ENCODE measurements around the gene SLC9A9. TPM values are rescaled to one million over a fixed set of nuclear protein-coding genes. Genes with fewer than 3 reads are reported as not detected.

The SLC9A9 gene
- total and polyA plus RNA-seq, 4 donors = 3.3 to 15.0 (median 6.1) TPM

DNA sequence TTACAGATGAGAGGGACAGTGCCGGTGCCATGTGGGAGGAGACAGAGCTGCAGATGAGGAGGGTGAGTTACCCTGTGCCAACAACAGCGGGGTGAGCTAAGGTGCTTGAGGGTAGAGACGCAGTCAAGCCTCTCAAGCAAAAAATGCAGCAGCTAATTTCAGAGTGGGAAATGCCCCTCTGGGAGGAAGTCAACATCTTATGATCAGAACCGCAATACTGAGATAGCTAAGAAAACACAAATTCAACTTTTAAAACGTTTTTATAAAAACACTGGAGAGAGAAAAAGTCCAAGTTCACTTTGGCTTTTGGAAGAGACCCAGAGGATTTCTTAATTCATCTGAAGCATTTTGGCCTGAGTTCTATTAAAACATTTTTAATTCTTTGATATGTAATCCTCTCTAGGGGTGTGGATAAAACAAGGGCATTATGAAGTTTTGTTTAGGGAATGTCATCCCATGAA is 319.2 kb downstream of the SLC9A9 start:
- no peak for DNase-seq (ENCODE audit: low spot score)
- Histone ChIP-seq H3K27ac (ENCODE audit: low read depth in 1 of 2, low read length in 2 of 2) (no peak overlapping the region), H3K9ac (ENCODE audit: low read depth in 1 of 2, low read length in 2 of 2) (no peak overlapping the region), H3K4me3 (ENCODE audit: low read depth in 1 of 3, low read length in 3 of 3) (no peak overlapping the region), H3K4me1 (ENCODE audit: control insufficient read depth in 4 of 4, insufficient read depth in 4 of 4, low read length in 3 of 4) (no peaks in the 10 kb centered on the region), H3K36me3 (ENCODE audit: control insufficient read depth in 4 of 4, insufficient read depth in 3 of 4, low read depth in 1 of 4, low read length in 3 of 4) (no peaks in the 10 kb centered on the region), H3K27me3 (ENCODE audit: control insufficient read depth in 4 of 4, insufficient read depth in 4 of 4, low read length in 3 of 4) (no peaks in the 10 kb centered on the region), H3K9me3 (ENCODE audit: control insufficient read depth in 4 of 4, low read length in 3 of 4) (no peaks in the 10 kb centered on the region)
- WGBS = 47% methylated on average over 5 of the region's 5 CpGs
- TF ChIP-seq, protein P1, sequence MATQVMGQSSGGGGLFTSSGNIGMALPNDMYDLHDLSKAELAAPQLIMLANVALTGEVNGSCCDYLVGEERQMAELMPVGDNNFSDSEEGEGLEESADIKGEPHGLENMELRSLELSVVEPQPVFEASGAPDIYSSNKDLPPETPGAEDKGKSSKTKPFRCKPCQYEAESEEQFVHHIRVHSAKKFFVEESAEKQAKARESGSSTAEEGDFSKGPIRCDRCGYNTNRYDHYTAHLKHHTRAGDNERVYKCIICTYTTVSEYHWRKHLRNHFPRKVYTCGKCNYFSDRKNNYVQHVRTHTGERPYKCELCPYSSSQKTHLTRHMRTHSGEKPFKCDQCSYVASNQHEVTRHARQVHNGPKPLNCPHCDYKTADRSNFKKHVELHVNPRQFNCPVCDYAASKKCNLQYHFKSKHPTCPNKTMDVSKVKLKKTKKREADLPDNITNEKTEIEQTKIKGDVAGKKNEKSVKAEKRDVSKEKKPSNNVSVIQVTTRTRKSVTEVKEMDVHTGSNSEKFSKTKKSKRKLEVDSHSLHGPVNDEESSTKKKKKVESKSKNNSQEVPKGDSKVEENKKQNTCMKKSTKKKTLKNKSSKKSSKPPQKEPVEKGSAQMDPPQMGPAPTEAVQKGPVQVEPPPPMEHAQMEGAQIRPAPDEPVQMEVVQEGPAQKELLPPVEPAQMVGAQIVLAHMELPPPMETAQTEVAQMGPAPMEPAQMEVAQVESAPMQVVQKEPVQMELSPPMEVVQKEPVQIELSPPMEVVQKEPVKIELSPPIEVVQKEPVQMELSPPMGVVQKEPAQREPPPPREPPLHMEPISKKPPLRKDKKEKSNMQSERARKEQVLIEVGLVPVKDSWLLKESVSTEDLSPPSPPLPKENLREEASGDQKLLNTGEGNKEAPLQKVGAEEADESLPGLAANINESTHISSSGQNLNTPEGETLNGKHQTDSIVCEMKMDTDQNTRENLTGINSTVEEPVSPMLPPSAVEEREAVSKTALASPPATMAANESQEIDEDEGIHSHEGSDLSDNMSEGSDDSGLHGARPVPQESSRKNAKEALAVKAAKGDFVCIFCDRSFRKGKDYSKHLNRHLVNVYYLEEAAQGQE (IDR thresholded peaks at IDR 0.05) = no peak
- TF ChIP-seq GABPA (IDR thresholded peaks at IDR 0.05 in 1 of 2, conservative IDR thresholded peaks at IDR 0.05 in 1 of 2) = no peak
- no peak for TF ChIP-seq NR2F2 (IDR thresholded peaks at IDR 0.05)
- TF ChIP-seq YY1 (IDR thresholded peaks at IDR 0.05) = no peak
- TF ChIP-seq RAD21 (IDR thresholded peaks at IDR 0.05) = no peak
- TF ChIP-seq HNF4A (conservative IDR thresholded peaks at IDR 0.05) = no peak
- TF ChIP-seq FOXA1 (IDR thresholded peaks at IDR 0.05) = no peak

DNA sequence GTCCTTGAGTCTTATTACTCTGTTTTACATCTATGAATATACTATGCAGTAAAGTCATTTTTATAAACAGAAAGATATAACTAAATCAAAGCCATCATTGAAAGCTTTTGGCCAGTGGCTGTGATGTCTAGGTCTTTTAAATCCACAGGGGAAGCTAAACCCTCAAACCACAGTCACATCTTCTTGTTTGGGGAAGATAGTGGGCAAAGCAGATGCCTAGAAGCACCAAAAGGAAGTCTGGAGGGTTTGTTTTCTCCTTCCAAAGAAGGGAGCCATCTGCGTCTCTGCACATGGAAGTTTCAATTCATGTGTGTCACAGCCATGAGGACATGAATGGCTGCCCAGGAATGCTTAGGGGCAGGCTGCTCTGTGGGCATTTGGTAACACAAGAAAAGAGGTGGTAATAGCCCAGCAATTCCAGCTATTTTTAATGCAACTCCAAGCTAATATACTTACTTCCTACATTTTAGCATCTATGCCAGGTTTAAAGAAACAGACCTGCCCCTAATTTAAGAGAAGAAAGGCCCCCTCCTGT is 322.2 kb downstream of the SLC9A9 start:
- no peak for TF ChIP-seq FOXA2 (IDR thresholded peaks at IDR 0.05)
- no peak for TF ChIP-seq GABPA (IDR thresholded peaks at IDR 0.05 in 1 of 2, conservative IDR thresholded peaks at IDR 0.05 in 1 of 2)
- no peak overlapping the region for H3K9ac ChIP-seq (ENCODE audit: low read depth in 1 of 2, low read length in 2 of 2)
- no peaks in the 10 kb centered on the region for H3K4me1 ChIP-seq (ENCODE audit: control insufficient read depth in 4 of 4, insufficient read depth in 4 of 4, low read length in 3 of 4)
- H3K9me3 ChIP-seq (ENCODE audit: control insufficient read depth in 4 of 4, low read length in 3 of 4) = no peaks in the 10 kb centered on the region
- 83% methylated on average over 1 of the region's 1 CpG for WGBS
- no peak overlapping the region for H3K27ac ChIP-seq (ENCODE audit: low read depth in 1 of 2, low read length in 2 of 2)
- H3K4me3 ChIP-seq (ENCODE audit: low read depth in 1 of 3, low read length in 3 of 3) = no peak overlapping the region
- no peaks in the 10 kb centered on the region for H3K27me3 ChIP-seq (ENCODE audit: control insufficient read depth in 4 of 4, insufficient read depth in 4 of 4, low read length in 3 of 4)
- no peaks in the 10 kb centered on the region for H3K36me3 ChIP-seq (ENCODE audit: control insufficient read depth in 4 of 4, insufficient read depth in 3 of 4, low read depth in 1 of 4, low read length in 3 of 4)
- no peak for DNase-seq (ENCODE audit: low spot score)

DNA sequence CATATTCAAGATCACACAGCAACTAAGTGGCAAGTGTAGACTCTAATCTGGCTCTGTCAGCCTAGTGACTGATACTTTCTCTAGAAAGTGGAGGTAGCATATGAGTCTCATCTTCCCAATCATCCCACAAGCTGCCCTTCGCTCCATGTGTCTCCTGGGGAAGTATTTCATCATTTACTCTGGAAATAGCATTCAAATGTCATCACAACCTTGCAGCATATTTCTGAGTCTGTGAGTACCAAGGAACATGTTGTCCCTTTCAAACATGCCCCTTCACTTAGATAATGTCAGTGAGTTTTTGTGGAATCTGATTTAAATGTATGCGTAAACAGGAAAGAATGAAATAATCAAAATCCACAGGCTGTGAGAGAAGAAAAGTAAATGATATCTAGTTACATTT is 322.9 kb downstream of the SLC9A9 start:
- Histone ChIP-seq H3K4me3 (ENCODE audit: low read depth in 1 of 3, low read length in 3 of 3) (no peak overlapping the region), H3K9ac (ENCODE audit: low read depth in 1 of 2, low read length in 2 of 2) (no peak overlapping the region), H3K9me3 (ENCODE audit: control insufficient read depth in 4 of 4, low read length in 3 of 4) (no peaks in the 10 kb centered on the region), H3K4me1 (ENCODE audit: control insufficient read depth in 4 of 4, insufficient read depth in 4 of 4, low read length in 3 of 4) (no peaks in the 10 kb centered on the region), H3K36me3 (ENCODE audit: control insufficient read depth in 4 of 4, insufficient read depth in 3 of 4, low read depth in 1 of 4, low read length in 3 of 4) (no peaks in the 10 kb centered on the region), H3K27me3 (ENCODE audit: control insufficient read depth in 4 of 4, insufficient read depth in 4 of 4, low read length in 3 of 4) (no peaks in the 10 kb centered on the region), H3K27ac (ENCODE audit: low read depth in 1 of 2, low read length in 2 of 2) (no peak overlapping the region)
- no peak for DNase-seq (ENCODE audit: low spot score)
- 90% methylated on average over 2 of the region's 2 CpGs for WGBS
- TF ChIP-seq, protein P1 (IDR thresholded peaks at IDR 0.05) = no peak
- TF ChIP-seq, protein P2, sequence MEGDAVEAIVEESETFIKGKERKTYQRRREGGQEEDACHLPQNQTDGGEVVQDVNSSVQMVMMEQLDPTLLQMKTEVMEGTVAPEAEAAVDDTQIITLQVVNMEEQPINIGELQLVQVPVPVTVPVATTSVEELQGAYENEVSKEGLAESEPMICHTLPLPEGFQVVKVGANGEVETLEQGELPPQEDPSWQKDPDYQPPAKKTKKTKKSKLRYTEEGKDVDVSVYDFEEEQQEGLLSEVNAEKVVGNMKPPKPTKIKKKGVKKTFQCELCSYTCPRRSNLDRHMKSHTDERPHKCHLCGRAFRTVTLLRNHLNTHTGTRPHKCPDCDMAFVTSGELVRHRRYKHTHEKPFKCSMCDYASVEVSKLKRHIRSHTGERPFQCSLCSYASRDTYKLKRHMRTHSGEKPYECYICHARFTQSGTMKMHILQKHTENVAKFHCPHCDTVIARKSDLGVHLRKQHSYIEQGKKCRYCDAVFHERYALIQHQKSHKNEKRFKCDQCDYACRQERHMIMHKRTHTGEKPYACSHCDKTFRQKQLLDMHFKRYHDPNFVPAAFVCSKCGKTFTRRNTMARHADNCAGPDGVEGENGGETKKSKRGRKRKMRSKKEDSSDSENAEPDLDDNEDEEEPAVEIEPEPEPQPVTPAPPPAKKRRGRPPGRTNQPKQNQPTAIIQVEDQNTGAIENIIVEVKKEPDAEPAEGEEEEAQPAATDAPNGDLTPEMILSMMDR (IDR thresholded peaks at IDR 0.05; ENCODE audit: low read depth, low read length, missing input control) = no peak
- TF ChIP-seq YY1 (IDR thresholded peaks at IDR 0.05) (no peak), SP1 (IDR thresholded peaks at IDR 0.05) (no peak), RAD21 (IDR thresholded peaks at IDR 0.05) (no peak), FOXA1 (IDR thresholded peaks at IDR 0.05) (no peak), EGR1 (IDR thresholded peaks at IDR 0.05; ENCODE audit: low read depth in 2 of 2) (no peak), HNF4G (IDR thresholded peaks at IDR 0.05) (no peak), TAF1 (conservative IDR thresholded peaks at IDR 0.05) (no peak), RXRA (IDR thresholded peaks at IDR 0.05) (no peak), HNF4A (conservative IDR thresholded peaks at IDR 0.05) (no peak), GABPA (IDR thresholded peaks at IDR 0.05 in 1 of 2, conservative IDR thresholded peaks at IDR 0.05 in 1 of 2) (no peak), JUND (IDR thresholded peaks at IDR 0.05) (no peak), NR2F2 (IDR thresholded peaks at IDR 0.05) (no peak), FOXA2 (IDR thresholded peaks at IDR 0.05) (no peak)
- TF ChIP-seq, protein P3, sequence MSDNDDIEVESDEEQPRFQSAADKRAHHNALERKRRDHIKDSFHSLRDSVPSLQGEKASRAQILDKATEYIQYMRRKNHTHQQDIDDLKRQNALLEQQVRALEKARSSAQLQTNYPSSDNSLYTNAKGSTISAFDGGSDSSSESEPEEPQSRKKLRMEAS (IDR thresholded peaks at IDR 0.05) = no peak
- TF ChIP-seq, protein P4, sequence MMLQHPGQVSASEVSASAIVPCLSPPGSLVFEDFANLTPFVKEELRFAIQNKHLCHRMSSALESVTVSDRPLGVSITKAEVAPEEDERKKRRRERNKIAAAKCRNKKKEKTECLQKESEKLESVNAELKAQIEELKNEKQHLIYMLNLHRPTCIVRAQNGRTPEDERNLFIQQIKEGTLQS (IDR thresholded peaks at IDR 0.05) = no peak
